Endothelial cell of umbilical vein (primary cell): ENCODE data around the gene PAQR4. TPM values are rescaled to one million over a fixed set of nuclear protein-coding genes. Genes with fewer than 3 reads are reported as not detected.

Experiments used
- BruUV-seq: library from RNA; stranded (reverse); fragments of 400-500 nt; replicated peaks from 2 replicates; lab custom pipeline; 2021; lab: Mats Ljungman, UMichigan
- CTCF ChIA-PET: fragments of 300-600, 350-600 bp; sonication (Branson Sonifier 250); formaldehyde crosslinking; loops from one replicate; lab custom pipeline; 2021; ENCODE audit warnings: antibody characterized with exemption, inconsistent platforms; lab: Charles Lee
- POLR2A ChIA-PET: fragments of 300-600, 350-600 bp; sonication (Branson Sonifier 250); formaldehyde crosslinking; loops from one replicate; lab custom pipeline; 2021; ENCODE audit warnings: antibody characterized with exemption, inconsistent platforms; lab: Charles Lee
- DNase-seq: peaks from one replicate; pipeline ENCODE4 v3.0.0-alpha.2; 2011; ENCODE audit warnings: low read depth, low spot score
- FAIRE-seq: peaks from 2 replicates; lab custom pipeline; 2011; peaks lifted over from hg19 to GRCh38; lab: Jason Lieb, UNC
- H2AFZ ChIP-seq: 2 replicates; pipeline ENCODE4 v1.6.0; 2012; ENCODE audit warnings: low read depth, low read length, control low read depth, inconsistent platforms
- H3K27ac ChIP-seq: 2 replicates; pipeline ENCODE4 v1.5.1; 2011; ENCODE audit warnings: low read depth, mild to moderate bottlenecking, control low read depth, low read length, moderate library complexity; ENCODE audit not compliant: insufficient read depth
- H3K27me3 ChIP-seq, 2 experiments: 2 replicates each; pipeline versions ENCODE4 v1.6.0 to v1.6.1; 2011; ENCODE audit warnings: low read length in 2 of 2, mixed read lengths in 1 of 2; ENCODE audit not compliant: control insufficient read depth in 2 of 2, insufficient read depth in 2 of 2
- H3K36me3 ChIP-seq, 2 experiments: 2 replicates in 1 of 2; 3 replicates in 1 of 2; pipeline ENCODE4 v1.5.1; 2011; ENCODE audit warnings: low read length in 2 of 2, mild to moderate bottlenecking in 1 of 2, moderate library complexity in 1 of 2; ENCODE audit not compliant: control insufficient read depth in 2 of 2, insufficient read depth in 2 of 2; ENCODE audit errors: extremely low read depth in 1 of 2
- H3K4me1 ChIP-seq: 3 replicates; pipeline ENCODE4 v1.5.1; 2011; ENCODE audit warnings: mild to moderate bottlenecking, low read length; ENCODE audit not compliant: control insufficient read depth, insufficient read depth; ENCODE audit errors: extremely low read depth
- H3K4me2 ChIP-seq: 2 replicates; pipeline ENCODE4 v1.6.1; 2011; ENCODE audit warnings: low read length, control low read depth, mixed read lengths; ENCODE audit not compliant: insufficient read depth
- H3K4me3 ChIP-seq, 3 experiments: fragments of 200-600 bp in 1 of 3; sonication (generic), shearing (Covaris generic) in 1 of 3; replicated peaks in 1 of 3; 2 replicates each; pipeline ENCODE4 v1.5.1; 2011 to 2016; ENCODE audit warnings: control low read depth in 3 of 3, low read length in 3 of 3, mild to moderate bottlenecking in 2 of 3, inconsistent platforms in 1 of 3, low read depth in 1 of 3, moderate library complexity in 1 of 3; ENCODE audit not compliant: insufficient read depth in 1 of 3
- H3K79me2 ChIP-seq: 2 replicates; pipeline ENCODE4 v1.6.0; 2012; ENCODE audit warnings: low read length, inconsistent platforms; ENCODE audit not compliant: control insufficient read depth, insufficient read depth
- H3K9ac ChIP-seq: replicated peaks from 2 replicates; pipeline ENCODE3; 2011; ENCODE audit warnings: low read length, control low read depth; ENCODE audit not compliant: insufficient read depth; ENCODE audit errors: extremely low read depth
- H3K9me1 ChIP-seq: replicated peaks from 3 replicates; pipeline ENCODE4 v1.6.0; 2011; ENCODE audit warnings: mild to moderate bottlenecking, low read length; ENCODE audit not compliant: control insufficient read depth, insufficient read depth; ENCODE audit errors: extremely low read depth
- H3K9me3 ChIP-seq: replicated peaks from 2 replicates; pipeline ENCODE4 v1.5.1; 2012; ENCODE audit warnings: low read length, inconsistent platforms; ENCODE audit not compliant: control insufficient read depth, insufficient read depth
- H4K20me1 ChIP-seq: replicated peaks from 2 replicates; pipeline ENCODE3; 2011; ENCODE audit warnings: mild to moderate bottlenecking, low read length; ENCODE audit not compliant: control insufficient read depth, insufficient read depth; ENCODE audit errors: extremely low read depth
- FOS ChIP-seq: IDR thresholded peaks from 2 replicates; pipeline ENCODE4 v1.6.1; 2011; ENCODE audit warnings: mild to moderate bottlenecking, low read length, moderate library complexity, borderline replicate concordance; ENCODE audit not compliant: insufficient read depth
- MYC ChIP-seq: IDR thresholded peaks from one replicate; pipeline ENCODE4 v1.6.1; 2011; ENCODE audit warnings: mild to moderate bottlenecking, low read depth, low read length
- POLR2AphosphoS5 ChIP-seq: IDR thresholded peaks from 2 replicates; pipeline ENCODE4 v1.6.1; 2012; ENCODE audit warnings: low read depth, mild to moderate bottlenecking, control low read depth, low read length, moderate library complexity; ENCODE audit not compliant: insufficient read depth
- dilution Hi-C: fragments of 300-500 bp; cut with MboI; formaldehyde crosslinking; loops from one replicate; pipeline ENCODE4 v1.15.0; 2019; ENCODE audit warnings: low sequenced_read_pairs; ENCODE audit not compliant: extremely low pct_ligation_motif_present
- intact Hi-C: fragments of 100-400 bp; cut with micrococcal nuclease; formaldehyde crosslinking; loops from one replicate; pipeline ENCODE4 v1.10.0; 2022
- polyA plus RNA-seq, 4 experiments: library from polyadenylated mRNA; depleted of rRNA in 3 of 4; stranded (reverse) in 3 of 4; unstranded in 1 of 4; fragments of >200 nt; gene quantifications; 2 replicates each; pipeline versions ENCODE4 v1.2.1 to v1.2.3, GENCODE V29; 2011 to 2012; ENCODE audit warnings: missing spikeins in 1 of 4
- total RNA-seq: library from RNA; stranded (reverse); gene quantifications from 2 replicates; pipeline ENCODE4 v1.2.3, GENCODE V29; 2021
- TF ChIP-seq, protein P1 (sequence below): IDR thresholded peaks from 2 replicates; pipeline ENCODE4 v1.6.1; 2011; ENCODE audit not compliant: insufficient read depth, insufficient read length
- TF ChIP-seq, protein P2 (sequence below), 2 donors: IDR thresholded peaks; 1 replicate in 1 of 2; 2 replicates in 1 of 2; pipeline ENCODE4 v1.5.1; 2011; ENCODE audit warnings: low read length in 2 of 2, mild to moderate bottlenecking in 2 of 2, moderate library complexity in 2 of 2, control low read depth in 1 of 2, inconsistent platforms in 1 of 2, low read depth in 1 of 2; ENCODE audit not compliant: insufficient read depth in 1 of 2; ENCODE audit errors: extremely low read depth in 1 of 2

PAQR4 gene
- total and polyA plus RNA-seq, 2 donors (not counting 3 experiments of a cell fraction or from before 2014, with no cell fraction given): 23.8 to 31.2 TPM

DNA sequence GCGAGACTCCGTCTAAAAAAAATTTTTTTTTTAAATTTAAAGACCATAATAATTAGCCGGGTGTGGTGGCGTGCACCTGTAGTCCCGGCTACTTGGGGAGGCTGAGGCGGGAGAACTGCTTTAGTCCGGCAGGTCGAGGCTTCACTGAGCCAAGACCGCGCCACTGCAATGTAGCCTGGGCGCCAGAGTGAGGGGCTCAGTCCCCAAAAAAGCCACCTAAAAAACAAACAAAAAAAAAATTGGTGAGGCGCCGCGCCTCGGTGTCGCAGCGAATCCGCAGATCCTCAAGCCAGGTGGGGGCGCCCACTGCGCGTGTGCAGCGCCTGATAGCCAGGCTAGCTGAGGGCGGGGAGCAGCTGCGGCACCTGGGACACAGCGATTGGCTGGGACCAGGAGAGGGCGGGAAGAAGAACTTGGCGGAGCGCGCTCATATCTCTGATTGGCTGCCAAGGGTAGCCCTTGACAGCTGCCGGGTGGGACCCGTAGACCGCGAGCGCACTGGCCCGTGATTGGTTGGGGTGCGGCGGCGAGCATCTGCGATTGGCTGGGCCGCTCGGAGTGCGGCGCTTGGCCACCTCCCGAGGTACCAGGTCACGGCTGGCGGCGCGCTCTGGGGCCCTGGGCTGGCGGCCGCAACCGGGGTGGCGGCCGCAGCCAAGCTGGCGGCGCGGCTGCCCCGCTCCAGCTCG is 34.6 kb downstream of the PAQR4 start:
- no TSS peak for BruUV-seq
- dilution Hi-C loops: no loop called here
- POLR2A ChIA-PET: interaction anchor here (0.7 to 2.1 kb wide), 3 partner anchors 17 to 140 kb away, joined by 3 to 16 read pairs (median 5); partner anchors contain the start of gene TNFRSF12A

More for the DNA sequence above, 34.6 kb downstream of the PAQR4 start:
- CTCF ChIA-PET: interaction anchor here (0.7 to 3.6 kb wide), 8 partner anchors 12 to 111 kb away, joined by 3 to 97 read pairs (median 6); partner anchors contain the start of genes HCFC1R1, THOC6 and TNFRSF12A
- Histone ChIP-seq H3K9me3 (no peaks in the 10 kb centered on the region), H3K79me2 (no peaks in the 10 kb centered on the region), H3K36me3 (no peaks in the 10 kb centered on the region), H3K9me1 (no peaks in the 10 kb centered on the region), H3K27me3 (no peaks in the 10 kb centered on the region), H3K4me2 (no peak overlapping the region), H3K9ac (no peak overlapping the region), H3K4me3 (no peak overlapping the region), H3K4me1 (peaks cover 16% of the 10 kb centered on the region), H4K20me1 (no peaks in the 10 kb centered on the region), H3K27ac (no peak overlapping the region), H2AFZ (no peak overlapping the region)
- FAIRE-seq (peak; percentile 99), DNase-seq (peak; percentile 99)
- TF ChIP-seq, protein P1, sequence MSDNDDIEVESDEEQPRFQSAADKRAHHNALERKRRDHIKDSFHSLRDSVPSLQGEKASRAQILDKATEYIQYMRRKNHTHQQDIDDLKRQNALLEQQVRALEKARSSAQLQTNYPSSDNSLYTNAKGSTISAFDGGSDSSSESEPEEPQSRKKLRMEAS: no peak
- TF ChIP-seq MYC (no peak), FOS (no peak), POLR2AphosphoS5 (peak; percentile 46)
- TF ChIP-seq, protein P2, sequence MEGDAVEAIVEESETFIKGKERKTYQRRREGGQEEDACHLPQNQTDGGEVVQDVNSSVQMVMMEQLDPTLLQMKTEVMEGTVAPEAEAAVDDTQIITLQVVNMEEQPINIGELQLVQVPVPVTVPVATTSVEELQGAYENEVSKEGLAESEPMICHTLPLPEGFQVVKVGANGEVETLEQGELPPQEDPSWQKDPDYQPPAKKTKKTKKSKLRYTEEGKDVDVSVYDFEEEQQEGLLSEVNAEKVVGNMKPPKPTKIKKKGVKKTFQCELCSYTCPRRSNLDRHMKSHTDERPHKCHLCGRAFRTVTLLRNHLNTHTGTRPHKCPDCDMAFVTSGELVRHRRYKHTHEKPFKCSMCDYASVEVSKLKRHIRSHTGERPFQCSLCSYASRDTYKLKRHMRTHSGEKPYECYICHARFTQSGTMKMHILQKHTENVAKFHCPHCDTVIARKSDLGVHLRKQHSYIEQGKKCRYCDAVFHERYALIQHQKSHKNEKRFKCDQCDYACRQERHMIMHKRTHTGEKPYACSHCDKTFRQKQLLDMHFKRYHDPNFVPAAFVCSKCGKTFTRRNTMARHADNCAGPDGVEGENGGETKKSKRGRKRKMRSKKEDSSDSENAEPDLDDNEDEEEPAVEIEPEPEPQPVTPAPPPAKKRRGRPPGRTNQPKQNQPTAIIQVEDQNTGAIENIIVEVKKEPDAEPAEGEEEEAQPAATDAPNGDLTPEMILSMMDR (IDR thresholded peaks at IDR 0.05; ENCODE audit: extremely low read depth in 1 of 2, insufficient read depth in 1 of 2, low read depth in 1 of 2, low read length in 2 of 2): peak; percentile 19 to 34
- intact Hi-C loops: loop anchor here (1.0 kb wide), 2 partner anchors 17 to 25 kb away; partner anchors contain the start of gene TNFRSF12A
